ENCODE data around the gene ACBD6.

ACBD6 gene

DNA sequence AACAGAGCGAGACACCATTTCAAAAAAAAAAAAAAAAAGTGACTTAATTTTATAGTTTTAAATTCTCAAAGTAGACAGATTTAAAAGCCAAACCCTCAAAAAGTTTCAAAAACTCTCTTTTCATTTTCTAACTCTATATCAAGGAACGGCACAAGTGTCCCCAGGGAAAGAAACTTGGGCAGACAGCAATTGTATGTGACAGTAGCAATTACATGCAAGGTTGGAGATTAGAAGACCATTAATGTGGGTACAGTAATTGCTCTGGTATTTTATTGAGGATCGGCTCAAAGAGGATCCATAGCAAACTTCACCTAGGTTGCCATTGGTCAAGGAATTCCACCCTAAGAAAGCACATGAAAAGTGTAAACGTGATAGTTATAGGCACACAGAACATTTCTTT, 46.2 kb downstream of the ACBD6 start:
- no peak overlapping the region for H3K9ac ChIP-seq (ENCODE audit: low read length)
- H3K9me2 ChIP-seq (ENCODE audit: low read depth, low read length) = no peaks in the 10 kb centered on the region
- H2AFZ ChIP-seq (ENCODE audit: low read length) = no peak overlapping the region
- no peaks in the 10 kb centered on the region for H4K20me1 ChIP-seq (ENCODE audit: insufficient read depth, low read length)
- H3K79me2 ChIP-seq (ENCODE audit: insufficient read depth, low read length) = no peaks in the 10 kb centered on the region
- no peak for TF ChIP-seq EZH2 (IDR thresholded peaks at IDR 0.05; ENCODE audit: borderline replicate concordance, low read length)
- TF ChIP-seq, protein P1, sequence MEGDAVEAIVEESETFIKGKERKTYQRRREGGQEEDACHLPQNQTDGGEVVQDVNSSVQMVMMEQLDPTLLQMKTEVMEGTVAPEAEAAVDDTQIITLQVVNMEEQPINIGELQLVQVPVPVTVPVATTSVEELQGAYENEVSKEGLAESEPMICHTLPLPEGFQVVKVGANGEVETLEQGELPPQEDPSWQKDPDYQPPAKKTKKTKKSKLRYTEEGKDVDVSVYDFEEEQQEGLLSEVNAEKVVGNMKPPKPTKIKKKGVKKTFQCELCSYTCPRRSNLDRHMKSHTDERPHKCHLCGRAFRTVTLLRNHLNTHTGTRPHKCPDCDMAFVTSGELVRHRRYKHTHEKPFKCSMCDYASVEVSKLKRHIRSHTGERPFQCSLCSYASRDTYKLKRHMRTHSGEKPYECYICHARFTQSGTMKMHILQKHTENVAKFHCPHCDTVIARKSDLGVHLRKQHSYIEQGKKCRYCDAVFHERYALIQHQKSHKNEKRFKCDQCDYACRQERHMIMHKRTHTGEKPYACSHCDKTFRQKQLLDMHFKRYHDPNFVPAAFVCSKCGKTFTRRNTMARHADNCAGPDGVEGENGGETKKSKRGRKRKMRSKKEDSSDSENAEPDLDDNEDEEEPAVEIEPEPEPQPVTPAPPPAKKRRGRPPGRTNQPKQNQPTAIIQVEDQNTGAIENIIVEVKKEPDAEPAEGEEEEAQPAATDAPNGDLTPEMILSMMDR (IDR thresholded peaks at IDR 0.05; ENCODE audit: low read length) = no peak
- H3K27ac ChIP-seq (ENCODE audit: low read depth, low read length, poor library complexity, severe bottlenecking) = no peak overlapping the region
- no peaks in the 10 kb centered on the region for H3K4me1 ChIP-seq (ENCODE audit: insufficient read depth, low read length, severe bottlenecking)
- peaks cover 18% of the 10 kb centered on the region for H3K36me3 ChIP-seq (ENCODE audit: insufficient read depth, low read length)
- peaks cover 1% of the 10 kb centered on the region for H3K9me3 ChIP-seq (ENCODE audit: low read length)
- H3K27me3 ChIP-seq (ENCODE audit: insufficient read depth, low read length) = no peaks in the 10 kb centered on the region
- H3K4me2 ChIP-seq (ENCODE audit: low read length) = no peak overlapping the region
- H3F3A ChIP-seq (ENCODE audit: insufficient read depth, low read length) = no peaks in the 10 kb centered on the region
- no peak overlapping the region for H3K4me3 ChIP-seq (ENCODE audit: low read depth, low read length, poor library complexity, severe bottlenecking)

DNA sequence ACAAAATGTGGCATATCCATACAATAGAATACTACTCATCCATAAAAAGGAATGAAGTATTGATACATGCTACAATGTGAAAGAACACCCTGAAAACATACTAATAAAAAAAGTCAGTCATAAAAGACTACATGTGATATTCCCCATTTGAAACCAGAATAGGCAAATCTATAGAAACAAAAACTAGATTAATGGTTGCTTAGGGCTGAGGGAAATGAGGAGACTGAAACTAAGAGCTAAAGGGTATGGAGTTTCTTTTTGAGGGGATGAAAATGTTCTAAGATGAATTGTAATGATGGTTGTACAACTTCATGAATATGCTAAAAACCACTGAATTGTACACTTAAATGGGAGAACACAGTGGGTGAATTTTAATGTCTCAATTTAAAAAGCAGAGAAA, 50.9 kb downstream of the ACBD6 start:
- H3K4me1 ChIP-seq (ENCODE audit: insufficient read depth, low read length, severe bottlenecking) = no peaks in the 10 kb centered on the region
- peaks cover 13% of the 10 kb centered on the region for H3K36me3 ChIP-seq (ENCODE audit: insufficient read depth, low read length)
- H3K27ac ChIP-seq (ENCODE audit: low read depth, low read length, poor library complexity, severe bottlenecking) = no peak overlapping the region
- peaks cover 4% of the 10 kb centered on the region; the same call in 1 of the 2 replicates for H3K79me2 ChIP-seq (ENCODE audit: insufficient read depth, low read length)
- no peaks in the 10 kb centered on the region for H3K27me3 ChIP-seq (ENCODE audit: insufficient read depth, low read length)
- no peaks in the 10 kb centered on the region for H3K9me2 ChIP-seq (ENCODE audit: low read depth, low read length)
- no peaks in the 10 kb centered on the region for H3F3A ChIP-seq (ENCODE audit: insufficient read depth, low read length)
- H2AFZ ChIP-seq (ENCODE audit: low read length) = no peak overlapping the region
- H3K4me2 ChIP-seq (ENCODE audit: low read length) = no peak overlapping the region
- H3K4me3 ChIP-seq (ENCODE audit: low read depth, low read length, poor library complexity, severe bottlenecking) = no peak overlapping the region
- no peak overlapping the region for H3K9ac ChIP-seq (ENCODE audit: low read length)
- H3K9me3 ChIP-seq (ENCODE audit: low read length) = peaks cover 3% of the 10 kb centered on the region
- TF ChIP-seq, protein P1 (IDR thresholded peaks at IDR 0.05; ENCODE audit: low read length) = no peak
- no peak for TF ChIP-seq EZH2 (IDR thresholded peaks at IDR 0.05; ENCODE audit: borderline replicate concordance, low read length)
- no peaks in the 10 kb centered on the region for H4K20me1 ChIP-seq (ENCODE audit: insufficient read depth, low read length)

DNA sequence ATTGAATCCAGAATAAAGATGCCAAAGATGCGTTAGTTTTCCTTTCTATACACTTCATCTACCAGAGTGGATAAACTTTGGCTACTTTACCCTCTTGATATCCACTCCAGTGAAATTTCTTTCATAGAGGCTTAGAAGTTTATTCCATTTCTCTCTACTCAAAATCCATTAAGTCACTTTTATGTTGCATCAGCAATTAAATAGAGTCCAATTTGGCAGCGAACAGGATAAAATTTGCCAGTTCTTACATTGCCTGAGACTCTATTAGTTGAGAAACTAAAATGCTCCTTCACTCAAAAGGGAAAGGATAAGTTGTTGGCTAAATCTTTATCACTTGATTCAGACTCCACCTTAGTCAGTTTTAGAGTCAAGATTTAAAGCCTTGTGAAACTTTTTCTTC, 57.9 kb downstream of the ACBD6 start:
- no peaks in the 10 kb centered on the region for H3K4me1 ChIP-seq (ENCODE audit: insufficient read depth, low read length, severe bottlenecking)
- no peaks in the 10 kb centered on the region for H3K9me2 ChIP-seq (ENCODE audit: low read depth, low read length)
- peaks cover 10% of the 10 kb centered on the region; the same call in 1 of the 2 replicates for H3K9me3 ChIP-seq (ENCODE audit: low read length)
- H3K27ac ChIP-seq (ENCODE audit: low read depth, low read length, poor library complexity, severe bottlenecking) = no peak overlapping the region
- no peaks in the 10 kb centered on the region for H3F3A ChIP-seq (ENCODE audit: insufficient read depth, low read length)
- H3K9ac ChIP-seq (ENCODE audit: low read length) = no peak overlapping the region
- H3K27me3 ChIP-seq (ENCODE audit: insufficient read depth, low read length) = no peaks in the 10 kb centered on the region
- TF ChIP-seq, protein P1 (IDR thresholded peaks at IDR 0.05; ENCODE audit: low read length) = no peak
- no peak for TF ChIP-seq EZH2 (IDR thresholded peaks at IDR 0.05; ENCODE audit: borderline replicate concordance, low read length)
- no peaks in the 10 kb centered on the region; the same call in 1 of the 2 replicates for H3K36me3 ChIP-seq (ENCODE audit: insufficient read depth, low read length)
- H2AFZ ChIP-seq (ENCODE audit: low read length) = no peak overlapping the region
- no peaks in the 10 kb centered on the region for H4K20me1 ChIP-seq (ENCODE audit: insufficient read depth, low read length)
- H3K4me3 ChIP-seq (ENCODE audit: low read depth, low read length, poor library complexity, severe bottlenecking) = no peak overlapping the region
- H3K79me2 ChIP-seq (ENCODE audit: insufficient read depth, low read length) = no peaks in the 10 kb centered on the region; the same call in 1 of the 2 replicates
- no peak overlapping the region for H3K4me2 ChIP-seq (ENCODE audit: low read length)
